GM12878 (cell line): Measurements from ENCODE around the gene ZNF132. TPM values are rescaled to one million over a fixed set of nuclear protein-coding genes. Genes with fewer than 3 reads are reported as not detected.

ENCODE experiments used
- BHLHE40 ChIP-seq, 2 experiments: fragments of 450-650 bp in 1 of 2; IDR thresholded peaks; 2 replicates each; pipeline ENCODE4 v1.6.1; 2011 to 2017; ENCODE audit warnings: low read depth in 2 of 2, borderline replicate concordance in 1 of 2, improper control_type of control experiment in 1 of 2, low read length in 1 of 2, mild to moderate bottlenecking in 1 of 2
- CREB1 ChIP-seq: IDR thresholded peaks from 2 replicates; pipeline ENCODE4 v1.6.1; 2012; ENCODE audit warnings: low read depth, mild to moderate bottlenecking, inconsistent platforms
- CREM ChIP-seq: IDR thresholded peaks from 2 replicates; pipeline ENCODE4 v1.6.1; 2014; ENCODE audit warnings: antibody characterized with exemption, low read depth
- E2F4 ChIP-seq: IDR thresholded peaks from 2 replicates; pipeline ENCODE4 v1.6.1; 2012; ENCODE audit warnings: low read depth, low read length, improper control_type of control experiment
- LARP7 ChIP-seq: fragments of 450-650 bp; IDR thresholded peaks from 2 replicates; pipeline ENCODE4 v1.6.1; 2017; ENCODE audit warnings: mild to moderate bottlenecking
- MEF2A ChIP-seq: IDR thresholded peaks from 2 replicates; pipeline ENCODE4 v1.6.1; 2011; ENCODE audit warnings: low read depth, mild to moderate bottlenecking, low read length, moderate library complexity; ENCODE audit not compliant: insufficient read depth
- MLLT1 ChIP-seq: fragments of 450-650 bp; IDR thresholded peaks from 2 replicates; pipeline ENCODE4 v1.6.1; 2016; ENCODE audit warnings: mild to moderate bottlenecking
- NFIC ChIP-seq: IDR thresholded peaks from 2 replicates; pipeline ENCODE4 v1.6.1; 2012; ENCODE audit warnings: low read depth, mild to moderate bottlenecking, inconsistent platforms, low read length, moderate library complexity
- NR2C1 ChIP-seq: fragments of 450-650 bp; IDR thresholded peaks from 2 replicates; pipeline ENCODE4 v1.6.1; 2017; ENCODE audit warnings: antibody characterized with exemption, mild to moderate bottlenecking, moderate library complexity
- POU2F2 ChIP-seq: IDR thresholded peaks from 3 replicates; pipeline ENCODE4 v1.6.1; 2011; ENCODE audit warnings: low read depth, mild to moderate bottlenecking, low read length, borderline replicate concordance
- PRDM15 ChIP-seq: fragments of 450-650 bp; formaldehyde crosslinking; IDR thresholded peaks from 2 replicates; pipeline ENCODE4 v1.4.0; 2020; ENCODE audit warnings: mild to moderate bottlenecking, moderate library complexity
- SP1 ChIP-seq: IDR thresholded peaks from one replicate; pipeline ENCODE4 v1.6.1; 2011; ENCODE audit warnings: low read depth, low read length
- SPI1 ChIP-seq: IDR thresholded peaks from 2 replicates; pipeline ENCODE4 v1.6.1; 2011; ENCODE audit warnings: low read depth, mild to moderate bottlenecking, low read length, moderate library complexity, borderline replicate concordance; ENCODE audit not compliant: insufficient read depth
- SREBF1 ChIP-seq: IDR thresholded peaks from 2 replicates; pipeline ENCODE4 v1.6.1; 2012; ENCODE audit warnings: mild to moderate bottlenecking, low read length
- SRF ChIP-seq, 2 experiments: IDR thresholded peaks; 2 replicates each; pipeline ENCODE4 v1.6.1; 2011; ENCODE audit warnings: low read depth in 2 of 2, low read length in 2 of 2, mild to moderate bottlenecking in 1 of 2, moderate library complexity in 1 of 2
- TAF1 ChIP-seq: IDR thresholded peaks from 2 replicates; pipeline ENCODE4 v1.6.1; 2011; ENCODE audit warnings: mild to moderate bottlenecking, low read depth, low read length, borderline replicate concordance
- TCF7 ChIP-seq: IDR thresholded peaks from 2 replicates; pipeline ENCODE4 v1.6.1; 2014; ENCODE audit warnings: antibody characterized with exemption, borderline replicate concordance
- ZBTB11 ChIP-seq: fragments of 450-650 bp; formaldehyde crosslinking; IDR thresholded peaks from 2 replicates; pipeline ENCODE4 v1.5.0; 2022; ENCODE audit warnings: mild to moderate bottlenecking, missing genetic modification characterization
- ZNF274 ChIP-seq: IDR thresholded peaks from one replicate; pipeline ENCODE4 v1.8.0; 2011; ENCODE audit not compliant: insufficient read length, insufficient read depth
- ZNF384 ChIP-seq: IDR thresholded peaks from 2 replicates; pipeline ENCODE4 v1.6.1; 2012; ENCODE audit warnings: low read depth, mild to moderate bottlenecking, low read length, improper control_type of control experiment, borderline replicate concordance
- polyA plus RNA-seq, 11 experiments: library from polyadenylated mRNA; depleted of rRNA in 4 of 11; unstranded in 6 of 11; stranded (reverse) in 5 of 11; fragments of >200 nt; fragmentation: Nextera tagmentation in 4 of 11; fragmentation: Illumina TruSeq in 1 of 11; extraction: Ambion mirVana in 4 of 11; extraction: Trizol in 1 of 11; gene quantifications; 1 replicate in 1 of 11; 2 replicates in 10 of 11; pipeline versions ENCODE4 v1.2.1 to v1.2.3, GENCODE V29; 2011 to 2016; ENCODE audit warnings: inconsistent platforms in 2 of 11, missing spikeins in 2 of 11, low read depth in 1 of 11
- total RNA-seq, 4 experiments: library from RNA; depleted of rRNA in 3 of 4; stranded (reverse); fragments of >200 nt in 3 of 4; fragmentation: Illumina TruSeq in 1 of 4; extraction: Trizol in 1 of 4; gene quantifications; 2 replicates each; pipeline versions ENCODE4 v1.2.1 to v1.2.3, GENCODE V29; 2013 to 2021

Gene ZNF132
- total and polyA plus RNA-seq, 10 of the 15 experiments (the other 5 are each of a cell fraction or from before 2014, with no cell fraction given) = 0.56 to 4.0 (median 2.3) TPM

GRCh38 chr19:58386576-58387337 is 53.2 kb downstream of the ZNF132 start, which contains the start of gene RPS5 (continued):
- TF ChIP-seq SRF (IDR thresholded peaks at IDR 0.05; ENCODE audit: low read depth in 2 of 2, low read length in 2 of 2) (no peak), NR2C1 (peak; percentile 99), MEF2A (no peak), ZBTB11 (peak; percentile 47; the same call in 1 of the 2 replicates), PRDM15 (CRISPR knock-in tag) (no peak), ZNF274 (no peak), SP1 (peak; percentile 85), NFIC (peak; percentile 14; the same call in 1 of the 2 replicates), SPI1 (0 out of 2 replicates have a peak, but pooled peaks have one; percentile 4), ZNF384 (no peak), CREM (peak; percentile 86), POU2F2 (peak; percentile 93; the same call in 2 of the 3 replicates), TAF1 (peak; percentile 96), BHLHE40 (IDR thresholded peaks at IDR 0.05; ENCODE audit: borderline replicate concordance in 1 of 2, low read depth in 2 of 2, low read length in 1 of 2) (peak; percentile 92 to 95), TCF7 (no peak), SREBF1 (peak; percentile 84; the same call in 1 of the 2 replicates), CREB1 (peak; percentile 93), E2F4 (0 out of 2 replicates have a peak, but pooled peaks have one; percentile 48), MLLT1 (peak; percentile 49), LARP7 (peak; percentile 89)
